ENCODE data around the gene YPEL4.

YPEL4 gene

GRCh38 chr11:57650739-57651090, 1.0 kb upstream of the YPEL4 start:
- DNase-seq (ENCODE audit: low read depth in 2 of 2): no peak

- no peak for DNase-seq (ENCODE audit: low read depth in 2 of 2)
Observed at GRCh38 chr11:57648801-57649735, 644 bp downstream of the YPEL4 start.

GRCh38 chr11:57647960-57648800, 1.5 kb downstream of the YPEL4 start:
- no peak for DNase-seq (ENCODE audit: low read depth in 2 of 2)

- DNase-seq (ENCODE audit: low read depth in 2 of 2): no peak
Observed at GRCh38 chr11:57647372-57647771, 2.3 kb downstream of the YPEL4 start.

GRCh38 chr11:57646799-57647303, 2.9 kb downstream of the YPEL4 start:
- no peak for DNase-seq (ENCODE audit: low read depth in 2 of 2)

GRCh38 chr11:57646194-57646798, 3.4 kb downstream of the YPEL4 start:
- DNase-seq (ENCODE audit: low read depth in 2 of 2): no peak

- no peak for DNase-seq (ENCODE audit: low read depth in 2 of 2)
Observed at GRCh38 chr11:57645689-57646085, 4.0 kb downstream of the YPEL4 start.

- DNase-seq (ENCODE audit: low read depth in 2 of 2): no peak
Observed at GRCh38 chr11:57644748-57645688, 4.7 kb downstream of the YPEL4 start.

GRCh38 chr11:57643802-57644201, 5.9 kb downstream of the YPEL4 start:
- DNase-seq (ENCODE audit: low read depth in 2 of 2): no peak

- DNase-seq (ENCODE audit: low read depth in 2 of 2): no peak
Observed at GRCh38 chr11:57641011-57641807, 8.5 kb downstream of the YPEL4 start.

- no peak for DNase-seq (ENCODE audit: low read depth in 2 of 2)
Observed at GRCh38 chr11:57640068-57640800, 9.5 kb downstream of the YPEL4 start.

GRCh38 chr11:57639321-57640067, 10.2 kb downstream of the YPEL4 start:
- DNase-seq (ENCODE audit: low read depth in 2 of 2): peak; percentile 80 to 85

GRCh38 chr11:57638811-57639320, 10.8 kb downstream of the YPEL4 start:
- no peak for DNase-seq (ENCODE audit: low read depth in 2 of 2)

- DNase-seq (ENCODE audit: low read depth in 2 of 2): peak; percentile 70 to 75
Observed at GRCh38 chr11:57638005-57638781, 11.5 kb downstream of the YPEL4 start.

GRCh38 chr11:57637626-57638004, 12.1 kb downstream of the YPEL4 start:
- no peak for DNase-seq (ENCODE audit: low read depth in 2 of 2)

GRCh38 chr11:57635246-57635645, 14.5 kb downstream of the YPEL4 start:
- DNase-seq (ENCODE audit: low read depth in 2 of 2): no peak

- DNase-seq (ENCODE audit: low read depth in 2 of 2): no peak
Observed at GRCh38 chr11:57634311-57634710, 15.4 kb downstream of the YPEL4 start.

Measured in fibroblast of skin of left biceps (primary cell).